ENCODE results near the gene FAM171A1.

Gene FAM171A1

DNA sequence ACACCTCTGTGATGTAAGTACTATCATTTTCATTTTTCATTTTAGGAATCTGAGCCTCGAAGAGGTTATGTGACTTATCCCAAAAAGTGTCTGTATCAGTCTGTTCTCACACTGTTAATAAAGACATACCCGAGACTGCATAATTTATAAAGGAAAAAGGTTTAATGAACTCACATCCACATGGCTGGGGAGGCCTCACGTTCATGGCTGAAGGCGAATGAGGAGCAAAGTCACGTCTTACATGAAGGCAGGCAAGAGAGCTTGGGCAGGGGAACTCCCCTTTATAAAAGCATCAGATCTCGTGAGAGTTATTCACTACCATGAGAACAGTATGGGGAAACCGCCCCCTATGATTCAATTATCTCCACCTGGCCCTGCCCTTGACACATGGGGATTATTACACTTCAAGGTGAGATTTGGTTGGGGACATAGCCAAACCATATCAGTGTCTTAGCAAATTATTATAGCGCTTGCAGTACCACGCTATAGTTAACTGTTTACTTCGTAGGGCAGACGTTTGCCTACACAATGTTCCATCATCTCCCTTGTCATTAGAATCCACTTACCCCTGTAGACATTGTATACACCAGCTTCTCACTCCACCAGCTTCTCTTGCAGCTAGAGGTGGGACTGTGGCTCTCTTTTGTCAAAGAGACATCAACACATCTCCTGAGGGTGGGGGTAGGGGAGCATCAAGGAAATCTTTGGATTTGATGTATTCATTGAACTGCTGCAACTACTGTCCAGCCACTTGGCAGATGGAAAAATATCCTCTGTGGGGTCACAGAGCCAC lies 187.2 kb downstream of the FAM171A1 start:
- DNase-seq (ENCODE audit: insufficient read length) (no peak), FAIRE-seq (no peak)
- TF ChIP-seq POLR2A (IDR thresholded peaks at IDR 0.05; ENCODE audit: low read depth, low read length), result no peak
- no peak for TF ChIP-seq TAF1 (IDR thresholded peaks at IDR 0.05; ENCODE audit: borderline replicate concordance, low read depth, low read length)
- TF ChIP-seq POLR2AphosphoS5 (IDR thresholded peaks at IDR 0.05; ENCODE audit: low read depth, low read length), result no peak

DNA sequence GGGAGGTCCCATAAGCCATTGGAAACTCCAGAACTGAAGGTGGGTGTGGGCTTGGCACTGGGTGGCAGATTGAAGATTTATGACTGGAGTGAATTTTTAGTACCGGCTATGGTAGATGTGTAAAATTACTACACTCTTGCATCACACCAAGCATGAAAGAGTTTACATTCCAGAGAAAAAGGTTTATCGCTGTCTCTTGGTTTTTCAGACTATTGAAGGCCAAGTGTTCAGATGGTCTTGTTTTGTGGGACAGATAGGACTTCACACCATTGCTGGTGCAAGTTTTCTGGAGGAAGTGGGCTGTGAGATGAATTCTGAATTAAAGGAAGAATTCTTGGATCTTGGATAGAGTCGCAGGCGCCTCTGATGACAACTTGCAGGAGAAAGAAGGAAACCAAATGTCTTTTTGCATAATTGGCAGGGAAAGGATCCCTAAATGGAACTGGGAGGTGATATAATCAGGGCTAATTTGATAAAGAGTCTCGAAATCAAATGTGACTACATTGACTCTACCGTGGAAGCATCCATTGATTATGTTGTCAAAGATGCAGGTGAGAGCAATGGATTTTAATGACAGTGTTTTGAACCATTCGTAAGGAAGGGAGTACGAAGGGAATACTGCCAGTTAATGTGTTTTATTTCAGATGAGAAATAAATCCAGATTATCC lies 188.4 kb downstream of the FAM171A1 start:
- TF ChIP-seq TAF1 (IDR thresholded peaks at IDR 0.05; ENCODE audit: borderline replicate concordance, low read depth, low read length), result no peak
- no peak for TF ChIP-seq POLR2A (IDR thresholded peaks at IDR 0.05; ENCODE audit: low read depth, low read length)
- TF ChIP-seq POLR2AphosphoS5 (IDR thresholded peaks at IDR 0.05; ENCODE audit: low read depth, low read length), result no peak
- FAIRE-seq (no peak), DNase-seq (ENCODE audit: insufficient read length) (no peak)

DNA sequence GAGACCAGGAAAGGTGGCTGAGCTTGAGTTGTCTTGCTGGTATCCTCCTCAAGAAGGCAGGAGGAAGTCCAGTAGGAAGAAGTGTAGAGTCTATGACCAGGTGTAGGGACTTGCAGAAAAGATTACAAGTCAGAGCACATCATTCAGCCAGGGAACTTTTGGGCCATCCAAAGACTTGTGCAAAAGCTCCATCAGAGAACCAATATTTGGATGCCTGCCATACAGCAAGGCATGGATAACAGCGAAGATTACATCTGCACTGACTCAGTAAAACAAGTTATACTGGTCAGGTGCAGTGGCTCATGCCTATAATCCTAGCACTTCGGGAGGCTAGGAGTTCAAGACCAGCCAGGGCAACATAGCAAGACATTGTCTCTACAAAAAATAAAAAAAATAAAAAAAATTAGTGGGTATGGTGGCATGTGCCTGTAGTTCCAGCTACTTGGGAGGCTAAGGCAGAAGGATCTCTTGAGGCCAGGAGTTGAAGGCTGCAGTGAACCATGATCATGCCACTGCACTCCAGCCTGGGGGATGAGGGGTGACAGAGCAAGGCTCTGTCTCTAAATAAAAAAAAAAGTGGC lies 189.4 kb downstream of the FAM171A1 start:
- TF ChIP-seq POLR2AphosphoS5 (IDR thresholded peaks at IDR 0.05; ENCODE audit: low read depth, low read length) (no peak), TAF1 (IDR thresholded peaks at IDR 0.05; ENCODE audit: borderline replicate concordance, low read depth, low read length) (no peak), POLR2A (IDR thresholded peaks at IDR 0.05; ENCODE audit: low read depth, low read length) (no peak)
- no peak for FAIRE-seq
- DNase-seq (ENCODE audit: insufficient read length), result no peak

DNA sequence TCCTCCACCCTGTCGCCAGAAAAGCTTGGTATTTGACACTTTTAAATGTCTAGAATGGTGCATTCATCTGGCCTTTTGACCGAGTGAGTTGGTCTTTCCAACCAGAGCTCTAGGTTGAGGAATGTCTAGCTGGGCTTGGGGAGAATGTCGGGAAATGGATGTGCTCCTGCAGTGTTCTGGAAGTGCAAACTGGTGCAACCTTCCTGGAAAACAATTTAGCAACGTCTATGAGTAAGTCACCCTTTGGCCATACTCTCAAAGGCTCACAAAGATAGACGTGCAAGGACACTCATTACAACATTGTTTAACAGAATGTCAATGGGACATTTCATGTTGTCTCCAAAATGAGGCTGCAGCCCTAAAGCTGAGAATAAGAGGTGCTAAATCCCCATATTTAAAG lies 190.4 kb downstream of the FAM171A1 start:
- TF ChIP-seq POLR2AphosphoS5 (IDR thresholded peaks at IDR 0.05; ENCODE audit: low read depth, low read length), result no peak
- no peak for TF ChIP-seq POLR2A (IDR thresholded peaks at IDR 0.05; ENCODE audit: low read depth, low read length)
- no peak for TF ChIP-seq TAF1 (IDR thresholded peaks at IDR 0.05; ENCODE audit: borderline replicate concordance, low read depth, low read length)
- no peak for FAIRE-seq
- DNase-seq (ENCODE audit: insufficient read length), result no peak

DNA sequence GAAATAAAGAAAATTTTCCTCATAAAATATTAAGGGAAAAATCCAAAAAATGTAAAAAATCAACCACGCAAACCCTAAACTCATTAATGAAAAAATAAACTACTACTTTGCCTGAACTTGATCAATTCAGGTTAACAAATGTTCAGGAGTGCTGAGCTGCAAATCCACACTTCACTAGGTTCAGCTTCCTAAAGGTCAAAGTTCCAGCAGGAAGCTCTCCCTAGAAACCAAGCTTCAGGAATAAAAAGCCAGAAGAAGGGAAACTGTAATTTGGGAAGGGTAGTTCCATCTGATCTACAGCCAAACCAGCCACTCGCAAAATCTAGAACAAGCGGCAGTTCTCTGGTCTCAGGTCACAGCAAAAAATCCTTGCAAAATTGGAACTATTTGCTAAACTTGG lies 194.8 kb downstream of the FAM171A1 start:
- DNase-seq (ENCODE audit: insufficient read length), result no peak
- no peak for TF ChIP-seq POLR2A (IDR thresholded peaks at IDR 0.05; ENCODE audit: low read depth, low read length)
- FAIRE-seq, result no peak

DNA sequence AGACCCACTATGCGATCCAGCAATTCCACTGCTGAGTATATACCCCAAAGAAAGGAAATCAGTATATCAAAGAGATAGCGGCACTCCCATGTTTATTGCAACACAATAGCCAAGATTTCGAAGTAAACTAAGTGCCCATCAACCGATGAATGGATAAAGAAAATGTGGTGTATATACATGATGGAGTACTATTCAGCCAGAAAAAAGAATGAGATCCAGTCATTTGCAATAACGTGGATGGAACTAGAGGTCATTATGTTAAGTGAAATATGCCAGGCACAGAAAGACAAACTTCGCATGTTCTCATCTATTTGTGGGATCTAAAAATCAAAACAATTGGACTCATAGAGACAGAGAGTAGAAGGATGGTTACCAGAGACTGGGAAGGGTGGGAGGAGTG lies 195.5 kb downstream of the FAM171A1 start:
- FAIRE-seq, result no peak
- DNase-seq (ENCODE audit: insufficient read length), result no peak

DNA sequence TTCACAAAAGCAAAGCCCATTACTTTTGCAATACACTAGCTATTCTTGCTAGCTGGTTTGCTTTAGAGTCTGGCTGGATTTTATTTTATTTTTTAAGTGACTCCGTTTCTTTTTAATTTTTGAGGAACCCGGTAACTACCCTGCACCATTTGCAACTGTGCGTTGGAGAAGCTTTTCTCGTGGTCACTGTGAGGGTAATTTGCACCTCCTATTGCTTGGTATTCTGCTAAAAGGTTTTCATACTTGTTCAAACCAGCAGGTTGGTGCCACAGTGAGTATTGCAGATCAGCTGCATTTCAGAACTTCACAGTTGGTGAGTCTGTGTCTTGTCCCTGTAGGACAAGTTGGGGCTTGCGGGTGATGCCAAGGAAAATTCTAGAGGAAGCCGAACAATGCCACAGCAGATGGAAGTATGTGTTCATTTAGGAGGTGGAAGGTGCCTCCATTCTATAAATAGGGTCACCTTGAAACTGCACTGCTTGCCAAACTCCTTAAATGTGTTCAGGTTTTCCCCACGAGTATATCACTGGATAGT lies 198.7 kb downstream of the FAM171A1 start:
- FAIRE-seq (no peak), DNase-seq (ENCODE audit: insufficient read length) (no peak)
- TF ChIP-seq TAF1 (IDR thresholded peaks at IDR 0.05; ENCODE audit: borderline replicate concordance, low read depth, low read length), result no peak
- TF ChIP-seq POLR2AphosphoS5 (IDR thresholded peaks at IDR 0.05; ENCODE audit: low read depth, low read length), result no peak

More for the DNA sequence above, 195.5 kb downstream of the FAM171A1 start:
- no peak for TF ChIP-seq POLR2A (IDR thresholded peaks at IDR 0.05; ENCODE audit: low read depth, low read length)
- TF ChIP-seq TAF1 (IDR thresholded peaks at IDR 0.05; ENCODE audit: borderline replicate concordance, low read depth, low read length), result no peak
- TF ChIP-seq POLR2AphosphoS5 (IDR thresholded peaks at IDR 0.05; ENCODE audit: low read depth, low read length), result no peak

DNA sequence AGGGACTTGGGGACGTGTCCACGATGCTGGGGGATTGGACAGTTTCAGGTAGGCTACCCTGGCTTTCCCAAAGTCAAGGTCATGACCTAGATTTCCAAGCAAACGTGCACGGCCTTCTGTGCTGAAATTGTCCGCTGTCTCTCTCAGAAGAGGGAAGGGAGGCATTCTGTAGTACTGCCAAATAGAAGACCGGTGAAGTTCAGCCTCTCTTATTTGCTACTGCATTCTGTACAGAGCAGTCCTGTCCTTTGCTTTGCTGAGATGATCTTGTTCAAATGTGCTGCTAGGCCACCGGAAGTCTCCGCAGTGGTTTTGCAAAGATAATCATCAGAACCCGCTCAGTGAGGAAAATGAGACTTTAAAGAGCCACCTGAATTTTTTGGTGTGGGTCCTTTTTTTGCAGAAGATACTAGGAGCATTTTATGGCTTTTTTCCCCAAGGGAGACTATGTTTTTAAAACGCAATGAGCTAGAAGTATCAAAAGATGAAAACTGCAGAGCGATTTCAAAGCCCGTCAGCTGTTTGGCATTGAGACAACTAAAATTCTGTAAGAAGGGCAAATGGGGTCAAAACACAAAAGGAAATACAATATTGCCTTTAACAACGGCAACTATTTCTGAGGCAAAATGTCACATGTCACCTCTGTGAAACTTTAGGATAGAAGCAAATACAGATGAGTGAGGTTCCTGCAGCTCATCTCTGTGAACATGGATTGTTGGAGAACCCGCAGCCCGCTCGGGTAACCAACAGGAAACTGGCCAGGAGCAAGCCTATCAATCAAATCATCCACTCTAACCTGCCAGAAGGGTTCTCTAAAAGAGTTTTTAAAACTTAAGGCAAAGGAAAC lies 201.3 kb downstream of the FAM171A1 start:
- FAIRE-seq, result no peak
- no peak for DNase-seq (ENCODE audit: insufficient read length)
- TF ChIP-seq POLR2AphosphoS5 (IDR thresholded peaks at IDR 0.05; ENCODE audit: low read depth, low read length) (no peak), TAF1 (IDR thresholded peaks at IDR 0.05; ENCODE audit: borderline replicate concordance, low read depth, low read length) (no peak), POLR2A (IDR thresholded peaks at IDR 0.05; ENCODE audit: low read depth, low read length) (no peak)

DNA sequence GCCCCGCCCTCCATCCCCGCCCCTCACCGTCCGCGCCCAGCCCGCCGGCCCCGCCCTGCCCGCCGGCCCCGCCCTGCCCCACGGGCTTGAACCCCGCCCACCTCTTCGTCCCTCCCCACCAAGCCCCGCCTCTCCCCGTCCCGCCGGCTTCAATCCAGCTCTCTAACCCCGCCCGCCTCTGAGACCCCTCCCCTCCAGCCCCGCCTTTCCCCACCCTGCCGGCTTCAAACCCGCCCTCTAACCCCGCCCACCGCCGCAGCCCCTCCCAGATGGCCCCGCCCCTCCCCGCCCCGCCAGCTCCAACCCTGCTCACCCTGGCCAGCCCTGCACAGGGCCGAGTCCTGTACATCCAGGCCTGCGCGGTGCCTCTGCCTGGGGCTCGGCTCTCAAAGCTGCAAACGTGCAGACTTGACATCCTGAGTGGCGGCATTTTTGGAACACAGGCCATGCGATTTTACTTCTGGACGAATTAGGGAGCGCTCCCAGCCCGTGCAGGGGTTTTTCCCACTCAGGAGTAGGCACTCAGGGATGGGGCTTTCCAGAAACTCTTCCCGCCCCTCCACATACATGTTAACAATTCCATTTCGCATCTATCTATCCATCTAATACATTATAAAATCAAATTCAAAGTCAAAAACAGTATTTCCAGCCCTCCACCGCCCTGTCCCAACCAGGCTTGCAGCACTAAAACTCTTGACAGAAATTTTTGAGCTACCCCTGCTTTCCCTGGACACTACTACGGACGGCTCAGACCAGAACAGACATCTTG lies 202.1 kb downstream of the FAM171A1 start:
- TF ChIP-seq POLR2A (IDR thresholded peaks at IDR 0.05; ENCODE audit: low read depth, low read length), result no peak
- no peak for TF ChIP-seq TAF1 (IDR thresholded peaks at IDR 0.05; ENCODE audit: borderline replicate concordance, low read depth, low read length)
- TF ChIP-seq POLR2AphosphoS5 (IDR thresholded peaks at IDR 0.05; ENCODE audit: low read depth, low read length), result no peak
- FAIRE-seq (peak; percentile 94), DNase-seq (ENCODE audit: insufficient read length) (peak; percentile 84)

DNA sequence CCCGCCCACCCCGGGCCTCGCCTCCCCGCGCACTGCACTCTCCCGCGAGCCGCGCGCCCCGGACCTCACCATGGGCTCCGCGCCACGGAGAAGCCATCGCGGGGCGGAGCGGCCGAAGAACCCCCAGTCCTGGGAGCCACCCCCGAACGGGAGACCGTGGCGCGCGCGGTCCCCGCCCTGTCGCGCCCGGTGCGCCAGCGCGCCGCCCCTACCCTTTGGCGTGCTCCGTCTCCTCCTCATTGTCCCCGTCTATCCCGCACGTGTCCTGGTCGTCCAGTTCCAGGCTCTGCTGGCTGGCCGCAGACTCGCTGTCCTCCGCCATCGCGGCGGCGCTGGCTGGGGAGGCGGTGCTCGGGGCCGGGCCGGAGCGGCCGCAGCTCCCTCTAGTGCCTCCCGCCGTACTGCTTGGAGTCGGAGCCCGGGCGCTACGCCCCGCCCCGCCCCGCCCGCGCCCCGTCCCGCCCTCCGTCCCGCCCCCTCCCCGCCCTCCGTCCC lies 202.8 kb downstream of the FAM171A1 start, which contains the start of gene NMT2:
TSS of gene NMT2 (minus strand) at position 403 of the 495 bp plus-strand sequence. CDS start at position 322, 81 bp downstream.
- FAIRE-seq, result no peak
- TF ChIP-seq TAF1 (IDR thresholded peaks at IDR 0.05; ENCODE audit: borderline replicate concordance, low read depth, low read length) (peak; percentile 68; the same call in 1 of the 2 replicates), POLR2AphosphoS5 (IDR thresholded peaks at IDR 0.05; ENCODE audit: low read depth, low read length) (peak; percentile 60; the same call in 1 of the 2 replicates), POLR2A (IDR thresholded peaks at IDR 0.05; ENCODE audit: low read depth, low read length) (peak; percentile 86)
- DNase-seq (ENCODE audit: insufficient read length), result peak; percentile 90

All from GM12892 (cell line).